Measurements from ENCODE around the gene CCSAP.

- no peak for TF ChIP-seq POLR2A (IDR thresholded peaks at IDR 0.05)
- TF ChIP-seq CTCF (IDR thresholded peaks at IDR 0.05) = no peak
Observed at GRCh38 chr1:229342656-229343569, at the start of gene CCSAP.

Measured in adrenal gland (tissue), 5 donors.